ENCODE measurements around the gene MAD1L1.

Gene MAD1L1

DNA sequence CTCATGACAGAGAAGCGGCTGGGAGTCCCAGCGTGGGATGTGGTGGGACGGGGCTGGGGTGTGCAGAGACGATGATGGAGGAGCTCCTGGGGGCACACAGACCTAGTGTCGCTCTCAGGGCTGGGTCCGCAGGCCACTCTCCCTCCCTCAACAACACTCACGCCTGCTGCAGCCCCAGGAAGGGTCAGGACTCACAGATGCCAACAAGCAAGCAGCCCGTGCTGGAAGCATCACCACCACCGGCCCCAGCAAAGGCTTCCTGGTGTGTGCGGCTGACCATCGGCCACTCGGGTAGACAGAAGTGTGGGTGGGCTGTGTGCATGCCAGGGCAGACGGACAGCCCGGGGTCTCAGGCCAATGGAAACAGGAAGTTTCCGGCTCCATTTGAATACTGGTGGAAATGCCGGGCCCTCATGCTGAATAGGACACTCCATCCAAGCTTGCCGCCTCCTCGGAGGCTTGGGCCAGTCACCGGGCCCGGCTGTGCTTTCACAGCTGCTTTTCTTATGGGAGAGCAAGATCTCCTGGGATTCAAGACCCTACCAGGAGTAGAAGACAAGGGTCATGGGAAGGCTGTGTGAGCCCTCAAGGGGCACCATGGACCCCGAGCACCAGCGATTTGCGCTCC is 384.6 kb downstream of the MAD1L1 start:
- no peaks in the 10 kb centered on the region for H3K27me3 ChIP-seq (ENCODE audit: control insufficient read depth in 5 of 5, insufficient read depth in 4 of 5, low read length in 5 of 5)
- no peaks in the 10 kb centered on the region for H3K9me3 ChIP-seq (ENCODE audit: control insufficient read depth in 5 of 5, low read length in 5 of 5)
- H3K4me3 ChIP-seq (ENCODE audit: low read depth in 1 of 5, low read length in 5 of 5) = no peak overlapping the region
- H3K9ac ChIP-seq (ENCODE audit: low read length in 5 of 5) = no peak overlapping the region
- peaks cover 0 to 17% (median 4%) of the 10 kb centered on the region in 5 donors for H3K36me3 ChIP-seq (ENCODE audit: control insufficient read depth in 5 of 5, insufficient read depth in 5 of 5, low read length in 5 of 5)
- no peaks in the 10 kb centered on the region for H3K4me1 ChIP-seq (ENCODE audit: control insufficient read depth in 5 of 5, insufficient read depth in 5 of 5, low read length in 5 of 5)
- H3K27ac ChIP-seq (ENCODE audit: low read depth, low read length) = no peak overlapping the region

DNA sequence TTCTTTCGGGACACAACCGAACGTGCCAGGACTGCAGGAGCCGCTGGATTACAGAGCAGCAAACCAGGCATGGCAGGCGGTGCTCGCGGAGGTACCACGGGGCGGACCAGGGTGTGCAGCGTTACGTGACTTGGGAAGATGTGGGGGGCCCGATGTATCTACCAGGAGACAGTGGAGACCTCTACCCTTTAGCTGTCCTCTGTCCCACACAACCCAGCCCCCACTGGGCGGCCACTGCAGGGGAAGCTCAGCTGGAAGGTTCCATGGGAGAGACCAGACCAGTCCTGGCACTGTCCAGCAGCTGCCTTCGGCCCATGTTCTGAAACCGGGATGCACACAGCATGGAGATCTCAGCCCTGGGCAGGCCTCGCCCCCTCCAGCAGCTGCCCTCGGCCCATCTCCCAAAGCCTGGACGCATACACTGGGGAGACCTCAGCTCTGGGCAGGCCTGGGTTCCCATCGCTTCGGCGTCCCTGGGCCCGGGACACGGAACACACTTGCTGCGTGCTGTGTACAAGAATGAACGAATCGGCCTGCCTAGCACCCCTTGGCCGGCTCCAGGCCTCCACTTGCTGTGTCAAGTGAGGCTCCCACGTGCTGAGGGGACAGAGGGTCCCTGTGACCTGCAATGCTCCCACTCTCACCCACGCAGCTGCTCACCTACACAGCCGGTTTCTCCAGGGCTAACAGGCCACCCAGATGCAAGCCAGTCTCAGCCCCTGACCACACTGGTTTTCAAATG is 385.3 kb downstream of the MAD1L1 start:
- Histone ChIP-seq H3K9me3 (ENCODE audit: control insufficient read depth in 5 of 5, low read length in 5 of 5) (no peaks in the 10 kb centered on the region), H3K36me3 (ENCODE audit: control insufficient read depth in 5 of 5, insufficient read depth in 5 of 5, low read length in 5 of 5) (peaks cover 0 to 22% (median 9%) of the 10 kb centered on the region in 5 donors), H3K9ac (ENCODE audit: low read length in 5 of 5) (no peak overlapping the region), H3K27me3 (ENCODE audit: control insufficient read depth in 5 of 5, insufficient read depth in 4 of 5, low read length in 5 of 5) (no peaks in the 10 kb centered on the region), H3K4me1 (ENCODE audit: control insufficient read depth in 5 of 5, insufficient read depth in 5 of 5, low read length in 5 of 5) (no peaks in the 10 kb centered on the region), H3K4me3 (ENCODE audit: low read depth in 1 of 5, low read length in 5 of 5) (no peak overlapping the region), H3K27ac (ENCODE audit: low read depth, low read length) (no peak overlapping the region)

DNA sequence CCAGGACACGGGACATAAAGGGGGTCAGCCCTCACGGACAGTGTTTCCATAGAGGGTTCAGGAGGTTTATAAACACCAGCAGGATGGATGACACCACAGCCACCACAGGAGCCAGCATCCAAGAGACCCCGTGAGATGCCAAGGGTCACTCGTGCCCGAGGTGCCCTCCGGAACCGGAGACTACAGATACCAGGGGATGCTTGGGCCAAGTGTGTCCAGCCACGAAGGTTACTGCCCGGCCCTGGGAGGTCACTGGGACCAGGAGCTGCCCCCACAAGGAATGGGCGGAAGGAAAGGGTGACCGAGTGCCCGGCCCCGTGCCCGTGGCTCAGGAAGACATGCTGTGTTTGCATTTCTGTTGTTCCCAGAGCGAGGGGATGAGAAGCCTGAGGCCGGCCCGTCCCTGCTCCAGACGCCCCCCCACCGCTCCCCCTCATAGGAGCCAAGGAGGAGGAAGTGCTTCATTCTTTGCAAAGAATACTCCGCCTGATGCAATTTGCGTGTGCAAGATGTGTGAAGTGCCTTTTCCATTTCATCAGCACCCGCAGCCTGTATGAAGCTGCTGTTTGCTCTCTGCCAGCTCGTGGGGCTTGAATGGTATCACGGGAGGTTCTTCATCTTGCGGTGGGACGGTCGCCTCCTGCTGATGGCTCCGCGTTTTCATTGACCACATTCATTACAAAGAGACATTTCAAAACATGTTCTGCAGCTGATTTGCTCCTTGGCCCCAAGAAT is 386.2 kb downstream of the MAD1L1 start:
- Histone ChIP-seq H3K36me3 (ENCODE audit: control insufficient read depth in 5 of 5, insufficient read depth in 5 of 5, low read length in 5 of 5) (peaks cover 0 to 24% (median 9%) of the 10 kb centered on the region in 5 donors), H3K27me3 (ENCODE audit: control insufficient read depth in 5 of 5, insufficient read depth in 4 of 5, low read length in 5 of 5) (no peaks in the 10 kb centered on the region), H3K9ac (ENCODE audit: low read length in 5 of 5) (no peak overlapping the region), H3K27ac (ENCODE audit: low read depth, low read length) (no peak overlapping the region), H3K4me1 (ENCODE audit: control insufficient read depth in 5 of 5, insufficient read depth in 5 of 5, low read length in 5 of 5) (no peaks in the 10 kb centered on the region), H3K9me3 (ENCODE audit: control insufficient read depth in 5 of 5, low read length in 5 of 5) (no peaks in the 10 kb centered on the region), H3K4me3 (ENCODE audit: low read depth in 1 of 5, low read length in 5 of 5) (no peak overlapping the region)

DNA sequence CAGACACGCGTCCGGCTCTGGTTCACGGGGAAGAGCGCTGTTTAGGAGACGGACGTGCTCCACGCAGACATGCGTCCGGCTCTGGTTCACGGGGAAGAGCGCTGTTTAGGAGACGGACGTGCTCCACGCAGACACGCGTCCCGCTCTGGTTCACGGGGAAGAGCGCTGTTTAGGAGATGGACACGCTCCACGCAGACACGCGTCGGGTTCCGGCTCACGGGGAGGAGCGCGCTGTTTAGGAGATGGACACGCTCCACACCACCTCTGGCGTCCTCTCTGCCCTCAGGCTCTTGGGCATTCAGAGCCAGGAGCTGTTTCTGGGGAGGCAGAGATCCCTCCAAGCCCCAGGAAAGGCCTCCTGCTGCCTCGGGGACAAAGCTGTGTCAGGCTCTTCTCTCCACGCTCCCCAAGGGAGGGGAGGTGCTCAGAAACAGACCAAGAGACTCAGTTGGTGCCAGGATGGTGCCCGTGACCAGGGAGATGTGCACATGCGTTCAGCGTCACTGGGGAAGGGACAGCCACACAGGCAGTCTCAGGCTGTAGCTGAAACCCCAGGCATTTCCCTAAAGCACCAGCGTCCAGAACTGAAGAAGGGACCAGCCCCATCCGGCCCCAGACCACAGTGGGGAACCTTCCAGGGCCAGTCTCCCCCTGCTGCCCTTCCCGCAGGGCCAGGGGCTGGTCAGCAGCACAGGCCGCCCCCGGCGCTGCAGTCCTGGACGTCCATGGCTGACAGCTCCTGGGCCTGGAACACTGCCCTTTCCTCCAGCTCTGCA is 387.0 kb downstream of the MAD1L1 start:
- no peak overlapping the region for H3K27ac ChIP-seq (ENCODE audit: low read depth, low read length)
- no peak overlapping the region for H3K4me3 ChIP-seq (ENCODE audit: low read depth in 1 of 5, low read length in 5 of 5)
- no peaks in the 10 kb centered on the region for H3K27me3 ChIP-seq (ENCODE audit: control insufficient read depth in 5 of 5, insufficient read depth in 4 of 5, low read length in 5 of 5)
- no peaks in the 10 kb centered on the region for H3K4me1 ChIP-seq (ENCODE audit: control insufficient read depth in 5 of 5, insufficient read depth in 5 of 5, low read length in 5 of 5)
- no peak overlapping the region for H3K9ac ChIP-seq (ENCODE audit: low read length in 5 of 5)
- H3K36me3 ChIP-seq (ENCODE audit: control insufficient read depth in 5 of 5, insufficient read depth in 5 of 5, low read length in 5 of 5) = peaks cover 0 to 25% (median 9%) of the 10 kb centered on the region in 5 donors
- no peaks in the 10 kb centered on the region for H3K9me3 ChIP-seq (ENCODE audit: control insufficient read depth in 5 of 5, low read length in 5 of 5)

DNA sequence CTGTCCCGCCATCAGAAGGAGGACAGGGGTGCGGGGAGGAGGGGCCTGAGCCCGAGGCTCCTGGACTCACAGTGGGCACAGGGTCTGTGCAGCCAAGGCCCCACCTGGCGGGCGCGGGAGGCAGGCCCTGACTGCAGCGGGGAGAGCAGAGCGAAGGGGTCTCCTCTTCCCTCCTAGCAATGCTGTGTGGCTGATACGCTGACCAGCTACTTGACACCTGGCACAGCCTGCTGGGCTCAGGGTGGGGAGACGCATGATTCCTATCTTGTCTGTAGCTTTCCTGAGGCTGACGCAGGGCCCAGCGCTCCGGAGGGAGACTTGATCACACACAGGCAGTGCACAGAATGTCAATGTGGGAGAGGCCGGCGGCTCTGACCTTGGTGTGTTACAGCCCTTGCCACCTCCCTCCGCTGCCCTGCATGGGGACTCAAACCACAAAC is 387.8 kb downstream of the MAD1L1 start:
- H3K4me1 ChIP-seq (ENCODE audit: control insufficient read depth in 5 of 5, insufficient read depth in 5 of 5, low read length in 5 of 5) = no peaks in the 10 kb centered on the region
- no peaks in the 10 kb centered on the region for H3K27me3 ChIP-seq (ENCODE audit: control insufficient read depth in 5 of 5, insufficient read depth in 4 of 5, low read length in 5 of 5)
- H3K4me3 ChIP-seq (ENCODE audit: low read depth in 1 of 5, low read length in 5 of 5) = no peak overlapping the region
- no peak overlapping the region for H3K9ac ChIP-seq (ENCODE audit: low read length in 5 of 5)
- H3K9me3 ChIP-seq (ENCODE audit: control insufficient read depth in 5 of 5, low read length in 5 of 5) = no peaks in the 10 kb centered on the region
- peaks cover 0 to 25% (median 9%) of the 10 kb centered on the region in 5 donors for H3K36me3 ChIP-seq (ENCODE audit: control insufficient read depth in 5 of 5, insufficient read depth in 5 of 5, low read length in 5 of 5)
- no peak overlapping the region for H3K27ac ChIP-seq (ENCODE audit: low read depth, low read length)

DNA sequence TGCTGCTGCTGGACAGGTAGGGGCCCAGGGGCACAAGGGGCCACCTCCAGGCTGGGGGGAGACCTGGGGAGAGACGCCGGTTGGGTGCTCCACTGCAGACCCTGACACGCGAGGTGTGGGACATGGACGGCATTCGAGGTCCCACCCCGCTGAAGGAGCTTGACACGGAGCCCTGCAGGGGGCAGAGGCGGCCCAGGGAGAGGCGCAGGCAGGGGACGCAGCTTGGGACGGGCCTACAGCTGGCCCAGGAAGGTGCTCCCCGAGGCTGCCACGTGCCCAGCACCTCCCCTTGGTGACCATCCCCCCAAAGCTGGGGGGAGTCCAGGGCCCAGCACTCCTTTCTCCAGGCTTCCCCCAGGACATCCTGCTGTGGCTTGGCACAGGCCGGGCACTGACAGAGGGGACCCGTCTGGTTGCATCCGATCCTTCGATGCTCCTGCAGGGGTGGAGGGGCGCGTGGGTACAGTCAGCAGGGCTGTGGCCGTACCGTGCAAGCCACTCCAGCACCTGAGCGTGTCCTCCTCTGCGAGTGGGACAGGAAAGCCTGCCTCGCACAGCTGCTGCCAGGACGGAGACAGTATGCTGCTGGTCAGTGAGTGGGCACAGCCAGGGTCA is 388.3 kb downstream of the MAD1L1 start:
- H3K27me3 ChIP-seq (ENCODE audit: control insufficient read depth in 5 of 5, insufficient read depth in 4 of 5, low read length in 5 of 5) = no peaks in the 10 kb centered on the region
- H3K9me3 ChIP-seq (ENCODE audit: control insufficient read depth in 5 of 5, low read length in 5 of 5) = no peaks in the 10 kb centered on the region
- no peak overlapping the region for H3K4me3 ChIP-seq (ENCODE audit: low read depth in 1 of 5, low read length in 5 of 5)
- no peak overlapping the region for H3K27ac ChIP-seq (ENCODE audit: low read depth, low read length)
- no peak overlapping the region for H3K9ac ChIP-seq (ENCODE audit: low read length in 5 of 5)
- H3K36me3 ChIP-seq (ENCODE audit: control insufficient read depth in 5 of 5, insufficient read depth in 5 of 5, low read length in 5 of 5) = peaks cover 0 to 25% (median 9%) of the 10 kb centered on the region in 5 donors
- H3K4me1 ChIP-seq (ENCODE audit: control insufficient read depth in 5 of 5, insufficient read depth in 5 of 5, low read length in 5 of 5) = no peaks in the 10 kb centered on the region

DNA sequence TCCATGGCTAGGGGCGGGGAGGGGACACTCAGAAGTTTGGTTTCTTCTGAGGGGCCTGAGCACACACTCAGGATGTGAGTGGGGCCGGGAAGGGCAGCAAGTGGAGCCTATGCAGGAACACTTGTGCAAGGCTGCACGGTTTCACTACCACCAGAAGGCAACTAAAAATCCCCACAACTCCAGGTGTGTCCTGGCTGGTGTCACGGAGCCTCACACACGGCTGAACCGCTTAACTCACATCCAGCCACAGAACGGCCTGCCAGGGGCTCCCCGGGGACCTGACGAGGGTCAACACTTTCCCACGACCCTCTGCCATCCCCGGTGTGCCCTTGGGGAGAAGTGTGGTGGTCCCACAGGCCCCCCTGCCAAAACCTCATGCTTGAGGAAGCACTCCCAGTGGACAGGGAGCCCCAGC is 388.8 kb downstream of the MAD1L1 start:
- no peaks in the 10 kb centered on the region for H3K27me3 ChIP-seq (ENCODE audit: control insufficient read depth in 5 of 5, insufficient read depth in 4 of 5, low read length in 5 of 5)
- H3K9me3 ChIP-seq (ENCODE audit: control insufficient read depth in 5 of 5, low read length in 5 of 5) = no peaks in the 10 kb centered on the region
- no peak overlapping the region for H3K9ac ChIP-seq (ENCODE audit: low read length in 5 of 5)
- H3K4me1 ChIP-seq (ENCODE audit: control insufficient read depth in 5 of 5, insufficient read depth in 5 of 5, low read length in 5 of 5) = no peaks in the 10 kb centered on the region
- H3K27ac ChIP-seq (ENCODE audit: low read depth, low read length) = no peak overlapping the region
- no peak overlapping the region for H3K4me3 ChIP-seq (ENCODE audit: low read depth in 1 of 5, low read length in 5 of 5)
- H3K36me3 ChIP-seq (ENCODE audit: control insufficient read depth in 5 of 5, insufficient read depth in 5 of 5, low read length in 5 of 5) = peaks cover 0 to 24% (median 9%) of the 10 kb centered on the region in 5 donors

DNA sequence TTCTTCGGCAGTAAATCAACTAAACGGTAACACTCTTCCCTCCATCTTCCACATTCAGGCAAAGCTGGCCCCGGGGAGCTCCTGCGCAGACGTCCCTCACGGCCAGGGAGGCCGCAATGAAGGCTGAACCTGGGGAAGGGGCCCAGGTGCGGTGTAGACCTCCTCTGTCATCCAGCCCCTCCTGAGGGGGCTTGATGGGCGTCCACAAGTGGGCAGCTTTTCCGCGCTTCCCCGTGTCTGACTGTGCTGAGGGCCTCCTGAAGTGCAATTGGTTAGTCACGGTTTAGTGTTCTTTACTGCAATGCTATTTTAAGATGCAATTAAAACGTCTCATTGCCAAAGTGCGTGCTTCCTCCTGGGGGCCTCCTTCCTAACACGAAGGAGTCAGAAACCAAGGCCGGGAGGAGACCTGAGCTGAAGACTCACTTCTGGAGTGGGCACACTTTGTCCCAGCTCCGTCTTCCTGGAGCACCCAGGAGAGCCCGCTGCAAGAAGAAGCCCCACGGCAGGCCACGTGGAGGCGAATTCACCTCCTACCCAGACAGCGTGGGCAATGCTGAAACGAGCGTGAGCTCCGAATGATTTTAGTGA is 389.4 kb downstream of the MAD1L1 start:
- no peaks in the 10 kb centered on the region for H3K9me3 ChIP-seq (ENCODE audit: control insufficient read depth in 5 of 5, low read length in 5 of 5)
- H3K36me3 ChIP-seq (ENCODE audit: control insufficient read depth in 5 of 5, insufficient read depth in 5 of 5, low read length in 5 of 5) = peaks cover 0 to 23% (median 9%) of the 10 kb centered on the region in 5 donors
- no peak overlapping the region for H3K9ac ChIP-seq (ENCODE audit: low read length in 5 of 5)
- H3K27ac ChIP-seq (ENCODE audit: low read depth, low read length) = no peak overlapping the region
- no peak overlapping the region for H3K4me3 ChIP-seq (ENCODE audit: low read depth in 1 of 5, low read length in 5 of 5)
- H3K4me1 ChIP-seq (ENCODE audit: control insufficient read depth in 5 of 5, insufficient read depth in 5 of 5, low read length in 5 of 5) = no peaks in the 10 kb centered on the region
- H3K27me3 ChIP-seq (ENCODE audit: control insufficient read depth in 5 of 5, insufficient read depth in 4 of 5, low read length in 5 of 5) = no peaks in the 10 kb centered on the region

Measured in subcutaneous abdominal adipose tissue (tissue), 5 donors.